Left ventricle myocardium superior (tissue), 1 donor: ENCODE data around the gene MICU1. TPM values are rescaled to one million over a fixed set of nuclear protein-coding genes. Genes with fewer than 3 reads are reported as not detected.

Source experiments
- ATAC-seq: fragments of 200-7000 bp; cut with Tn5 transposase; one replicate; pipeline ENCODE4 v1.9.1; 2020; ENCODE audit warnings: mild to moderate bottlenecking, moderate library complexity
- DNase-seq: peaks from one replicate; pipeline ENCODE4 v3.0.0-alpha.2; 2020
- intact Hi-C: fragments of 100-400 bp; cut with micrococcal nuclease; formaldehyde crosslinking; loops from one replicate; pipeline ENCODE4 v1.11.0; 2022
- total RNA-seq: library from RNA; stranded (reverse); fragmentation: NEBNext Ultra II Directional; extraction: Animal tissue kit (Norgen Biotek cat#: 25700); gene quantifications from one replicate; pipeline ENCODE4 v1.2.1, GENCODE V29; 2021
- donor health status: DM: no; HTN: yes; CAD: no; lungs with severe emphysema.

The MICU1 gene
- total RNA-seq, 1 donor from 2014 or later: 37.6 TPM

DNA sequence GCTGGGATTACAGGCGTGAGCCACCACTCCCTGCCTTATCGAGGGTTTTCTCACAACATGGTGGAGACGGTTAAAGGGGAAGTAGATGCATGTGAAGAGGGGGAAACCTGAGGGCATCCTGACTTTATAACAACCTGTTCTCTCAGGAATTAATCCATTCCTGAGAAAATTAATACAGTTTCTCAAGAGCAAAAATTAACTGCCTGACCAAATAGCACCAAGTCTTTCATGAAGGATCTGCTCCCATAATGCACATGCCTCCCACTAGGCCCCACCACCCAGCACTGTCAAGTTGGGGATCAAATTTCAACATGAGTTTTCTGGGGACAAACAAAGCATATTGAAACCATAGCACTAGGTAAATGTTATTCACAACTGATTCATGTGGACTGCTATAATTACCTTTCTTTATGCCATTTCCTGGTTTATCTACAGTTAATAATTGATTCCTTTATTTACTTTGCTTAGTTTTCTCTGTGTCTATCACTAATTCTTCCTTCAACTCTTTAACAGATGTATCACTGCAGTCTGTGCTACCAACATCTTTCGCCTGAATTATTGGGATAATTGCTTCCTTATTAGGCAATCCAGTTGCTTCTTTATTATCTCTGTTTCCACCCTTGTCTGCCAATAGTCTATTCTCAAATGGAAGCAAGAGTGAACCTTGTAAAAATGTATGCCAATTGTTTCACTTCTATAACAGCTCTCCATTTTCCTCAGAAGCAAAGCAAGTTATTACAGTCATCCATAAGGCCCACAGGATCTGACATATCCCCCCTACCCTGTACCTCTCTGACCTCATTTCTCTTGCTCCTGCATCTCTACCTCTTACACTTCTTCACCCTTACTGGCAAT is 12.9 kb upstream of the MICU1 start:
- no peak for ATAC-seq
- intact Hi-C loops: no loop called here
- DNase-seq: no peak

DNA sequence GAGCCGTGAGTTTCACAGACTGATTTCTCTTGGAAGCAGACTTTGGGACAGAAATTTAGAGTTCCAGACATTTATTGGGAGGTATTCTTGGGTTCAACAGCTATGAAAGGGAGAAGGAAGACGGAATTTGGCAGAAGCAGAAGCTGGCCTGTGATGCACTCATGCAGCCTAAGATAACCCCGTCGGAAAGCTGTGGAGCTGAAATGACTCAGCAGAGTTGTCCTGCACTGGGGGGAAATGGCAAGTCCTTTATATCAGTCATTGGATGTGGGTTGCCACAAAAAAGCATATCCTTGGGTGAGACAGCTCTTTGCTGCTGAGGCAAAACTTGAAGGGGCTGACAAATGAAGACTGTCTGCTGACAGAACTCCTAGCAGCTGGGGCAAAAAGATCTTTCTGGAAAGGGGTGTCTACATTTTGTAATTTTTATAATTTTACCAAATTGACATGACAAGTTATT is 11.5 kb upstream of the MICU1 start:
- peak; percentile 98 for ATAC-seq
- intact Hi-C loops: no loop called here
- DNase-seq: peak; percentile 52

DNA sequence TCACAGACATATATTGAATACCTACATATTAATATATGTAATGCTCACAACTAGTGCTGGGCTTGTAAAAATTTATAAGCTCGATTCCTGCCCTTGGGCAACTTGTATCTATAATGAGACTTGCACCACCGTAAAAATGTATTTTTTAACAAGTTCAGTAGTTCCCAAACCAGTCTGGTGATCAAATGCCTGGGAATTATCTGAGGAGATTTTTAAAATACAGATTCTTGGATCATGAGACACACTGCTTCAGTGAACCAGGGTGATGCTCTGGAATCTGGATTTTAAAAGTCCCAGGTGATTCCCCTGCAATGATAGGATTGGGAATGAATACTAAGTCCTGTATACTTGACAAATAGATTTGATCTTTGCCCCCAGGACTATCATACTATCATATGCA is 4.3 kb upstream of the MICU1 start:
- intact Hi-C loops: no loop called here
- no peak for DNase-seq
- ATAC-seq: no peak

DNA sequence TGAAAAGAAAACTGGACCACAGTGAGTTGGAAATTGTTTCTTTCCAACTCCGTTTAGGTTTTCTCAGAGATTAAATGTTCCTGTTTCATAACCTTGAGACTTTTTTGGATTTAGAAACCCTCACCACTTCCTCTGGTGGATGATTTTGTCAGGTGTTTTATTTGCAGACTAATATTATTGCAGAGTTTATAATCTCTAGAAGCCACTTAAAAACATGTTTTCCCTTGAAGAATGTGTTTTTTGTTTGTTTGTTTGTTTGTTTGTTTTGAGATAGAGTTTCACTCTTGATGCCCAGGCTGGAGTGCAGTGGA is 520 bp upstream of the MICU1 start:
- ATAC-seq: no peak
- intact Hi-C loops: no loop called here
- no peak for DNase-seq

DNA sequence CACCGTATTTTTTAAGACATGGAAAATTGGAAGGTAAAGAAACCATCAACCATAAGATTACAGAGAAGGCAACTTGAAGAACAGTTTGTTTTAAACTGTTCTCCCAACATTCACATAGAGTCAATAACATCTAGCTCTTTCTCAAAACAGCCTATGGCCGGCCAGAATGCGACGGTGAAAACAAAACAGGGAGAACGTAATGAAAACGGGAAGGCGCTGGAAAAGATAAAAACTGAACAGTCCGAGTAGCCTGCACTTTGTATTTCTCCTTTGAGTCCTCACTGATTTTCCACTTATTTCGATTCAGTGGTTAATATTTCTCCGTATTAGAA is 637 bp downstream of the MICU1 start:
- intact Hi-C loops: no loop called here
- ATAC-seq: no peak

DNA sequence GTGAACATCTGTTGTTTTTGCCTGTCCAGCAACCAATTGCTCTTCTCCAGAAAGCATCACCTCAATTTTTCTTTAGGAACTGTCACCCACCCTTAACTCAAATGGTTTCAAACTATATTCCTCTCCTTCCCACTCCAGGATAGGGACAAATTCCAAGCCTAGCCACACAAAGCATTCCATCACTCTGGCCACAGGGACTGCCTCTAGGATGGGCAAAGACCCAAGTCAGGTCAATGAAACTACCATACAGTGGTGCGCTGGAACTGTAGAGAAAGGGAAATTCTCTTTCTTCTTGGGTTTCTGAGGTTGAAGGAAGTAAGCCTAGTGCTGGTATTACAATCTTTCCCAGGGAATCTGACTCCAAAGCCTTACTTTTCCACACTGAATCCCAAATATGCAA is 3.6 kb downstream of the MICU1 start:
- DNase-seq: no peak
- intact Hi-C loops: no loop called here

More for the DNA sequence above, 637 bp downstream of the MICU1 start:
- no peak for DNase-seq

DNA sequence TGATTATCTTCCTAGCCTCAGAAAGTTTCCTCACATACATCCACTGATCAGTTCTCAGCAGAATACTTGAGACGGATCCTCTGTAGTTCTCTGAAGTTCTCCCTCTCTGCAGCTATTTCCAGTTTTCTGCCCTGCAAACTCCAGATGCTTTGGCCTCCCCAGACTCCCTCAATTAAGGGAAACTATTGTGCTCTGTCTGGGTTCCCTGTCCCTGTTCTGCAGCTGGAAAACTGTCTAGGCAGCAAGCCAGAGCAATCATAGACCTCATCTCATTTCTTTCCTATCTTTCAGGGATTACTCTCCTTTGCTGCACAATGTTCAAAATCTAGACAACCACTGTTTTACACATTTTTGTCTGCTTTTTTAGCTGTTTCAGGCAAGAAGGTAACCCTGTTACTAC is 9.2 kb downstream of the MICU1 start:
- intact Hi-C loops: no loop called here
- ATAC-seq: peak; percentile 79
- no peak for DNase-seq

More for the DNA sequence above, 3.6 kb downstream of the MICU1 start:
- ATAC-seq: no peak

DNA sequence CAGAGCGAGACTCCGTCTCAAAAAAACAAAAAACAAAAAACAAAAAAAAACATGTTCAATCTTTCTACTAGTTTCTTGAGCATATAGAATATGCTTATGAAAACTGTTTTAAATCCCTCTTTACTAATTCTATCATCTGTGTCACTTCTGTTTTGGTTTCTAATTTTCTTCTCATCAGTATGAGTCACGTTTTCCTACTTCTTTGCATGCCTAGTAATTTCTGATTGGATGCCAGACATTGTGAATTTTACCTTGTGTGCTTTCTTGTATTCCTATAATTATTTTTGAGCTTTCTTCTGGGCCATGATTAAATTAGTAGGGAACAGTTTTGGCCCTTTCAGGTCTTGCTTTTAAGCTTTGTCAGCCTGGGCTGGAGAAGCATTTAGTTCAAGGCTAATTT is 9.9 kb downstream of the MICU1 start:
- no peak for ATAC-seq
- intact Hi-C loops: no loop called here
- no peak for DNase-seq

DNA sequence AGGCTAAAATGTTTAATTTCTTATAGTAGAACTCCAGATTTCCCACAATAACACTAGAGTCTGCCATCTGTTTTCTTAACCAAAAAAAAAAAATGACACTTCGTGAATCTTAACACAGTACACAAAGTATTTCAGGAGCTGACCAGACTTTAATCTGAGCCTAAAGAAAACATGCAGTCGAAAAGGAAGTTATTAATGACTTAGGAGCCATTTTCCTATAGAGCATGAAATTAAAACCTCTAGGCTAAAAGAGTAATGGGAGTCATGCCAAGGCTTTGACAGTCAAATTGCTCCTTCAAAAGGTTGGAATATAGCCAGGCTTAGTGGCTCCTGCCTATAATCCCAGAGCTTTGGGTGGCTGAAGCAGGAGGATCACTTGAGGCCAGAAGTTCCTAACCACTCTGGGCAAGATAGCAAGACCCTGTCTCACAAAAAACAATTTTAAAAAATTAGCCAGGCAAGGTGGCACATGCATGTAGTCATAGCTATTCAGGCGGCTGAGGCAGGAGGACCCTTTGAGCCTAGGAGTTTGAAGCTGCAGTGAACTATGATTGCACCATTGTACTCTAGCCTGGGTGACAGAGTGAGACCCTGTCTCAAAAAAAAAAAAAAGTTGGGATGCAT is 13.6 kb downstream of the MICU1 start:
- intact Hi-C loops: no loop called here
- ATAC-seq: peak; percentile 46

DNA sequence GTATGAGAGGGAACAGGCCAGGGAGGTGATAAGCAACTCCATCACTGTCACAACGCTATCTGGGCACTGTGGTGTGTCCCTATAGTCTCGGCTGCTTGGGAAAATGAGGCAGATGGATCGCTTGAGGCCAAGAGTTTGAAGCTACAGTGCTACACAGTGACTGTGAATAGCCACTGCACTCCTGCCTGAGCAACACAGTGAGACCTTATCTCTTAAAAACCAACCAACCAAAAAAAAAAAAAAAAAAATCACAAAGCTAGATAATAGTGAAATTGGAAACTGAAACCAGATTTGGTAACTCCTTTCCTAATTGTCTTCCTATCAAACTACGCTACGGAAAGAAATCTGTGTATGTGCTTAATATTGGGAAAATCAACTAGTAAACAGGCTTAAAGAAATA is 14.1 kb downstream of the MICU1 start:
- intact Hi-C loops: no loop called here
- no peak for DNase-seq
- ATAC-seq: peak; percentile 65

More for the DNA sequence above, 13.6 kb downstream of the MICU1 start:
- DNase-seq: no peak

DNA sequence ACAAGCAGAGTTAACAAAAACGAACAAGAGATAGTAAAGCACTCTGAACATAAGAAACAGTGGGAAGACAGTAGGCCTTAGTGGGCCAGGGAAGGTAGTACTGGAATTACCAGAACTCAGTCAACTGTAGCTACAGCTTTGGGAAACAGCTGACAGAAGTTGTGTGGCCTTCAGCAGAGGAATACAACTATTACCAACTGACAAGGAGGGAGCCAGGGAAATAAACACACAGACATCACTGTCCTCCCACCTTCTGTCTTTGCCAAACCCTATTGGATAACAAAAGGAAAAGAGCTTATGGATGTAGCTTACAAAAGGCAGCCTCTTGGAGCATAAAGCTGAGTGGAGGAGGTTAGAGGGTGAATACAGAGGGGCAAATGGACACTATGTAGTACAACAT is 15.4 kb downstream of the MICU1 start:
- DNase-seq (no peak), ATAC-seq (no peak)
- intact Hi-C loops: no loop called here

DNA sequence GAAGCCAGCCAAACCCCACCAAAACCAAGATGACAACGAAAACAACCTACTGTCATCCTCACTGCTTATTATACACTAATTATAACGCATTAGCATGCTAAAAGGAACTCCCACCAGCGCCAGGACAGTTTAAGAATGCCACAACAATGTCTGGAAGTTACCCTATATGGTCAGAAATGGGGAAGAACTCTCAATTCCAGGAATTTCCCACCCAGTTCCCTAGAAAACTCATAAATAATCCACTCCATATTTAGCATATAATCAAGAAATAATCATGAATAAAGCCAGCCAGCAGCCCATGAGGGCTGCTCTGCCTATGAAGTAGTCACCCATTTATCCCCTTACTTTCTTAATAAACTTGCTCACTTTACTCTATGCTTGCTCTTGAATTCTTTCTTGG is 20.8 kb downstream of the MICU1 start:
- intact Hi-C loops: no loop called here
- ATAC-seq: no peak

DNA sequence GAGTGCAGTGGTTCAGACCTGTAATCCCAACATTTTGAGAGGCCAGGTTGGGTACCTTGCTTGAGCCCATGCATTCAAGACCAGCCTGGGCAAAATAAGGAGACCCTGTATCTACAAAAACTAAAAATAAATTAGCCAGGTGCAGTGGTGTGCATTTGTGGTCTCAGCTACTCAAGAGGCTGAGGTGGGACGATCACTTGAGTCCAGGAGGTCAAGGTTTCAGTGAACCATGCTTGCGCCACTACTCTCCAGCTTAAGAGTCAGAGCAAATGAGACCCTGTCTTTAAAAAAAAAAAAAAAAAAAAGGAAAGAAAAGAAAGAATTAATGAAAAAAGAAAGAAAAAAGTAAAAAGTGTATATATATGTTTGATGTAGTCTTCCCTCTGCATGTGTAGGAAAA is 24.7 kb downstream of the MICU1 start:
- intact Hi-C loops: no loop called here
- DNase-seq (no peak), ATAC-seq (no peak)

More for the DNA sequence above, 20.8 kb downstream of the MICU1 start:
- no peak for DNase-seq

DNA sequence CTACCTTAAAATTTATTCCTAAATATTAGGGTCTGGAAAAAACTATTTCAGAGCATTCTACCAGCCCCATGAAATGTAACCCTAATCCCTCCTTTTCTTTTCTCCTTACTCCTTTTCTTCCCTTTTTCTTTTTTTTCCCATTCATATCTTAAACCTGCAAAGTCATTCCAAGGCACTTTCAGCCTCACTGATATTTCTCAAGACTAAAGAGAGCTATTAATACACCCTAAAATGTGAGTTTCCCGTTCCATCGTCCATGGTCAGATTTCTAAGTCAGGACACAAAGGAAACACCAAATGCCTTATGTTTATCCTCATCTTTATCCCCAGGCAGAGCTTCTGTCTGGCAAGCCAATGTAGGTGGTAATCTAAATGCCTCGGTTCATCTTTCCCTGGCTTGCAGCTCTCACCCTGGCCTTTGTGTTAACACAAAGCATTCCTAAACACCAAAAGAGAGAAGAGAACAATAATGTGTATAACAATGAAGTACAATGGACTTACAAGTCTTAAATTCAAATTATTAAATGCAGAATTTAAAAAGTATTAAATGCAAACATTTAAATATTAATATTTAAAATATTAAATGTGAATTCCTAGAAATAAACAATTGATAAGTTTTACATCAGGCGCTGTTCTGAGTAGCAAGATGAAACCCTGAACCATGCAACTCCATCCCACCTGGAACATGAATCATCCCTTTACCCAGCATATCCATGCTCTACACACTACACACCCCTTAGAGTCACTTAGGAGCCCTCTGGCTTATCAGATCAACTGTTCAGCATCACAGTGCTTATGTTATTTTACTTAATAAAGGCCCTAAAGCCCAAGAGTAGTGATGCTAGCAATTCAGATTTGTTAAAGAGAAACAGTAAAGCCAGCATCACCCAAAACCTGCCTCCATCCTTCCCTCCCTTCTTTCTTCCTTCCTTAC is 26.8 kb downstream of the MICU1 start:
- ATAC-seq: no peak
- no peak for DNase-seq
- intact Hi-C loops: no loop called here

DNA sequence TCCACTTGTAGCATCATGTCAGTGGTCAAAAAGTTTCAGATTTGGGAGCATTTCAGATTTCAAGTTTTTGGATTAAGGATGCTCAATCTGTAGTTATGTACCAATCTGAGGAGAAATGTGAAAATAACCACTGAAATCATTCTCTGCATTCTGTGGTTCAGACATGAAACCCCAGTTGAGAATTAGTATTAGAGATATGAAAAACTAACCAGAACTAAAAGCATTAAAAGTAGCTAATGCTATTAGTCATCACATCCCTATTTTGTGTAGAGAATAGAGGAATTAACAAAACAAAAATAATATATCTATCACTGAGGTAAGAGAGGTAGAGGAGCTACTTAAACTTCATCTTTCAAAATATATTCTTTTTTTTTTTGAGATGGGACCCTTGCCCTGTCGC is 28.0 kb downstream of the MICU1 start:
- ATAC-seq (no peak), DNase-seq (no peak)
- intact Hi-C loops: no loop called here

DNA sequence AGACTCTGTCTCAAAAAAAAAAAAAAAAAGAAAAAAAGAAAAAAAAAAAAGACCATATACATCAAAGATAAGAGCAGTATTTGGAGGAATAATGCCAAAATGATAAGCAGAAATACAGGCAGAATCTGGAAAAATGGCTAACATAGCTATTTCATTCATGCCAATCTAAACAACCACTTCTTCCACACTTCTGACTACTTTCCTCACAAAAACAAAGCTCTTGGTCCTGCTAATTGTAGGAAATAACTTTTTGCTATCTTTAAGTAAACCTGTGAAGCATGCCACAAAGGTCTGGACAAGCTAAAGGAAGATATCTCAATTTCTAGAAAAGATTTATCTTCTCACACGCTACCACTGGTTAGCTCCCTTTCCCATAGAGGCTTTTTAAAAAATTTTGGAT is 30.4 kb downstream of the MICU1 start:
- no peak for DNase-seq
- ATAC-seq: no peak
- intact Hi-C loops: no loop called here

DNA sequence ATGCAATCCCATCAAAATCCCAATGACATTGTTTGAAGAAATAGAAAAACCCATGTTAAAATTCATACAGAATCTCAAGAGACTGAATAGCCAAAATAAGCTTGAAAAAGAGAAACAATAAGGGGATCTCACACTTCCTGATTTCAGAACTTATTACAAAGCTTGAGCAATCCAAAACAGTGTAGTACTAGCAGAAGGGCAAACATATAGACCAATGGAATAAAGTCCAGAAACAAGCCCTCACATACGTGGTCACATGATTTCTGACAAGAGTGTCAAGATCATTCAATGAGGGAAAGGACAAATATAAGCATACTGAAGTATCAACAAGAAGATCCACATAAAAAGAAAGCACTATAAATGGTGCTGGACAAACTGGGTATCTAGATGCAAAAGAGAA is 31.9 kb downstream of the MICU1 start:
- intact Hi-C loops: no loop called here
- no peak for DNase-seq
- ATAC-seq: no peak

DNA sequence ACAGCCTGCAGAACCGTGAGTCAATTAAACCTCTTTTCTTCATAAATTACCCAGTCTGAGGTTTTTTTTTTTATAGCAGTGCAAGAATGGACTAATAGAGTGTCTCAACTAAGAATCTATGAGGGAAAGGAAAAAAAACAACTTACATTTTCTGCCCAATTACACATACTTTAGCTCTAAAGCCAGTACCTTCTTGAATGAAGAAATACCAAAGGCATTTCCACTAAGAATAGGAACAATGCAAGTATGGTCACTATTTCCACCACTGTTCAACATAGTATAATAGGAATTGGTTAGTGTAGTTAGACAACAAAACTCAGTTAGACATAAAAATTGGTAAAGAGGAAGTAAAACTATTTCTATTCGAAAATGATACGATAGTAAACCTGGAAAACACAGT is 37.6 kb downstream of the MICU1 start:
- intact Hi-C loops: no loop called here
- DNase-seq (no peak), ATAC-seq (no peak)

DNA sequence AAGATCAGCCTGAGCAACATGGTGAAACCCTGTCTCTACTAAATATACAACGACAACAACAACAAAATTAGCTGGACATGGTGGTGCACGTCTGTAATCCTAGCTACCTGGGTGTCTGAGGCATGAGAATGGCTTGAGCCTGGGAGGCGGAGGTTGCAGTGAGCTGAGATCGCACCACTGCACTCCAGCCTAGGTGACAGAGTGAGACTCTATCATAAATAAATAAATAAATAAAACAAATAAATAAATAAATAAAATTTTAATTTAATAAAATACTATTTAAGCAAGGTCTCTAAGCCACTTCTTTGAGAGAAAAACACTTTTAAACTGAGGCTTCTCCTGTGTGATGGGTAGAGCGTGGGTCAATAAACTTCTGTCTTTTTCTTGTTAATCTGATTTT is 38.3 kb downstream of the MICU1 start:
- intact Hi-C loops: no loop called here
- DNase-seq: no peak
- no peak for ATAC-seq

DNA sequence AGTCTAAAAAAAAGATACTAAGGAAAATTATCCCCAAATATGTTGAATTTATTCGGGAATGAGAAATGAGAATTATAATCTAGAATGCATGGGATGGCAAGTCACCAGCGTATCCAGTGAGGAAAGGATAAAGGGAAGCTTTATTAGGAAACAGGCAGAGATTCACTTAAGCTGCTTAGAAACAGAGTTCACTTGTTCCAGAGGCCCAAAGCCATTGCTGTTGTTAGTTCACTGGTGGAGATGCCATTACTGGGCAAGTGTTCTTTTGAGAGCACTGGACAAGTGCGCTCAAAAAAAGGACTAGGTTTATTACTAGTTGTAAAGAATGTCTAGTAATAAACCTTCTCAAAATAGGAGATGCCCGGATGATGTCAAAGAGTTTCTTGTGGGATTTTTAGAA is 51.2 kb downstream of the MICU1 start:
- DNase-seq: no peak
- intact Hi-C loops: no loop called here
- ATAC-seq: no peak
